C4-2B (cell line): ENCODE data around the gene FBXL20.
"Not testable (repeated sequence)": the region's sequence is repeated elsewhere in the genome, so short reads cannot be mapped to it uniquely, and the experiment has no call there.

ENCODE experiments used
- H3K27ac ChIP-seq: fragments of 450-650 bp; 2 replicates; pipeline ENCODE4 v1.5.1; 2017
- CTCF ChIP-seq: fragments of 450-650 bp; conservative IDR thresholded peaks from 2 replicates; pipeline ENCODE4 v1.5.1; 2017; ENCODE audit warnings: mild to moderate bottlenecking
- ZFX ChIP-seq: fragments of 450-650 bp; IDR thresholded peaks from 2 replicates; pipeline ENCODE4 v1.6.1; 2017

FBXL20 gene

GRCh38 chr17:39327109-39327508 lies 74.3 kb downstream of the FBXL20 start:
- peak overlapping the region; percentile 55 for H3K27ac ChIP-seq
- TF ChIP-seq CTCF, result no peak

- no peak overlapping the region for H3K27ac ChIP-seq
- TF ChIP-seq ZFX, result no peak
- TF ChIP-seq CTCF, result no peak
Observed at GRCh38 chr17:39325528-39326240, 75.7 kb downstream of the FBXL20 start.

GRCh38 chr17:39318636-39319035 lies 82.8 kb downstream of the FBXL20 start:
- H3K27ac ChIP-seq, result no peak overlapping the region
- no peak for TF ChIP-seq CTCF
- no peak for TF ChIP-seq ZFX

- no peak overlapping the region for H3K27ac ChIP-seq
- no peak for TF ChIP-seq ZFX
- TF ChIP-seq CTCF, result no peak
Observed at GRCh38 chr17:39306509-39307212, 94.8 kb downstream of the FBXL20 start.

GRCh38 chr17:39305978-39306377 lies 95.4 kb downstream of the FBXL20 start:
- TF ChIP-seq ZFX (no peak), CTCF (no peak)
- no peak overlapping the region for H3K27ac ChIP-seq

GRCh38 chr17:39304188-39304587 lies 97.2 kb downstream of the FBXL20 start:
- TF ChIP-seq ZFX (no peak), CTCF (no peak)
- H3K27ac ChIP-seq, result no peak overlapping the region

GRCh38 chr17:39294060-39294459 lies 107.4 kb downstream of the FBXL20 start:
- TF ChIP-seq CTCF (no peak), ZFX (no peak)
- no peak overlapping the region for H3K27ac ChIP-seq

- H3K27ac ChIP-seq, result not testable (repeated sequence)
Observed at GRCh38 chr17:39292546-39292945, 108.9 kb downstream of the FBXL20 start.

- H3K27ac ChIP-seq, result not testable (repeated sequence)
Observed at GRCh38 chr17:39286513-39286912, 114.9 kb downstream of the FBXL20 start.
